Suppressor macrophage treated with lipopolysaccharide for 1 hour (primary cell): Measurements from ENCODE around the gene DOCK4.

Experiments
- DNase-seq, 3 donors: peaks; one replicate each; pipeline ENCODE4 v3.0.0-alpha.2; 2020 to 2022

Gene DOCK4

GRCh38 chr7:112190120-112190519, 16.1 kb downstream of the DOCK4 start:
- DNase-seq: no peak

DNA sequence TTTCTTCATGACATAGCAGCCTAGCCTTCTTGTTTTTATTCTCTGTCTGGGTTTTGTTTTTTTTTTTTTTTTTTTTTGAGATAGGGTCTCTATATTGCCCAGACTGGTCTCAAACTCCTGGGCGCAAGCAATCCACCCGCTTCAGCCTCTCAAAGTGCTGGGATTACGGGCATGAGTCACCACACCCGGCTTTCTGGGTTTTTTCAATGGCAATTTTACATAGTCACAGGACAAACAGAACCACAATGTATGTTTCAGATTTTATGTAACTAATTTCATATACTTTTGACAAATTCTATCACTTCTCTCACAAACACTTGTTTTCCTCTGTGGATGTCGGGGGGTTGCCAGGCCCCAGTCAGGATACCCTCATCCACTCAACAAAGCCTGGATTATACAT, 16.5 kb downstream of the DOCK4 start:
- peak; percentile 44 to 55 (median 55) for DNase-seq

DNA sequence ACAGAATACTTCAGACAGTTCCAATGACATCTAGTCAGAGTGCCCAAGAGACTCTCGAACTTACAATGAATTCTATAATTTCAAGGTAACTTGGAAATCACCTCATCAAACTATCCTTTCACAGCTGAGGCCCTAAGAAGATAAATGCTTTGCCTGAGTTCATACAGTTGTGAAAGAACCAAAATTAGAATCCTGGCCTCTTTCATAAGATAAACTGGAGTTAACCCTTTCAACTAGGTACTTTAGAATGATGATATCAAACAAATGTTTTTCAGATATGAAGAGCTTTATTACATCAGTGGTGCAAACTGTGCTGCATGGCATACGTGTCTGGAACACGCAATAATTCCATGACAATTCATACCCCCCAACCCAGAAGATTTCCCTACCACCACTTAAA, 17.9 kb downstream of the DOCK4 start:
- no peak for DNase-seq

DNA sequence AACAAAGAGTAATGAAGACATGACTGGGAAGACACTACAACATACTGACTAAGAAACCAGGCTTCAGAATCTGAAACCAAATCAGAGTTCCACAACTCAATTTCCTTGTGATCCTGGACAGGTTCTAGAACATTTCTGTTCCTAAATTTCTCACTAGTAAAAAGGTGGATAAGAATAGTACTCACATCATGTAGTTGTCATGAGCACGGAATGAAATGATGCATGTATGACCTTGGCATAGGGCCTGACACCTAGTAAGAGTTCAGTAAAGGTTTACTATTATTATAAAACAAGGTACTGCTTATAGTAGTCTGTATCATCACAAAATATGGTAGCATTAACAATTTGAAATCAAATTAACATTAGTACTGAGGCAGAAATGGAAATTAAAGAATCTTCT, 19.9 kb downstream of the DOCK4 start:
- no peak for DNase-seq

- peak in 1 of 3 donors; percentile 51 for DNase-seq
Observed at GRCh38 chr7:112185005-112185834, 21.0 kb downstream of the DOCK4 start.

- DNase-seq: peak in 1 of 3 donors; percentile 37
Observed at GRCh38 chr7:112184455-112184854, 21.7 kb downstream of the DOCK4 start.

DNA sequence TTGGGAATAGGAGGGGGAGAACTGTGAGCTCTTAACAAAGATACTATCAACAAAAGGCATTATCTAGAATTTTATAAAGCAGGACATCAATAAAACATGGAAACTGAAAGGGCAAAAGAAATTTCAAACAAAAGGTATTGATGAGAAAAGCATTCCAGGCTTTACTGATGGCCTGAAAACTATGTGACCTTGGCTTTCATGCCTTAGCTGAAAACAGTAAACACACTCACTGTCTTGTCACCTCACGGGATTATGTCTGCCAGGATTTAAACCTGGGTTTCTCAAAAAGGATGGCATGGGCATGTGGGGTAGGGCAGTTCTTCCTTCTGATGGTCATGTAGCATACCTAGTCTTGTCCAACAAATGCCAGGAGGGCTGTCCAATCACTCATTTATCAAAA, 22.9 kb downstream of the DOCK4 start:
- no peak for DNase-seq

DNA sequence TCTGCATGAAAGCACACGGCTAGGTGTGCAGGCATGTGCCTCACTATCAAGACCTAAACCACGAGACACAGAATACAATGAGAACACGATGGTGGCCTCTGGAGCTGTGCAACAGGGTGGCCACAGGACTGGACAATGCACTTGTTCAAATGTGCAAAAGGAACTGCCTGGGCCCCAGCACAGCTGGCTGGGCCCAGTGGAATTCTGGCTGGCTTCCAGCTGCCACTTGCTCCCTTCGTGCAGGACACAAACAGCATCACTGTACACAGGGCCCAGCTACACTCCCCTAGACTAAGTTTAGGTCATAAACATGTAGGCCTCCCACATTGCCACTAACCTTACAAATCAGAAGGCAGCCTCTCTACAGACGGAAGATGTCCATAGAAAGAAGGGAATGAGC, 23.4 kb downstream of the DOCK4 start:
- no peak for DNase-seq

DNA sequence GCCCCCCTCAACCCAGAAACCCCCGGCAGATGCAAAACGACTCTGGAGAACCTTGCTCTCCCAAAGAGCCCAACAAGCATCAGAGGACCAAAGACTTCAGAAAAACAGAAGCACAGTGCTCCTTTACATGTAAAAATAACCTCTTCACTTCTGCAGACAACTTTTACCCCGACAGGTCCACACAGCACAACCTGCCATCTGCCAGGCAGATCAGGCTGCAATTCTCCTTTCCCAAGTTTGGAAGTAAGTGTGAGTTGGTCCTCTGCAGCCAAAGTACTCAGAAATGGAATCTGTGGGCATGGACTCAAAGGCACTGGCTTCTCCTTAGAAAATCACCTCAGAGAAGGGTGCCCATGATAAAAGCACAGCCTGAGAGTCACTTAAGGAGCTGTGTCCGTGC, 26.0 kb downstream of the DOCK4 start:
- DNase-seq: no peak

GRCh38 chr7:112176693-112177415, 29.3 kb downstream of the DOCK4 start:
- DNase-seq: no peak

GRCh38 chr7:112176241-112176640, 30.0 kb downstream of the DOCK4 start:
- DNase-seq: no peak

DNA sequence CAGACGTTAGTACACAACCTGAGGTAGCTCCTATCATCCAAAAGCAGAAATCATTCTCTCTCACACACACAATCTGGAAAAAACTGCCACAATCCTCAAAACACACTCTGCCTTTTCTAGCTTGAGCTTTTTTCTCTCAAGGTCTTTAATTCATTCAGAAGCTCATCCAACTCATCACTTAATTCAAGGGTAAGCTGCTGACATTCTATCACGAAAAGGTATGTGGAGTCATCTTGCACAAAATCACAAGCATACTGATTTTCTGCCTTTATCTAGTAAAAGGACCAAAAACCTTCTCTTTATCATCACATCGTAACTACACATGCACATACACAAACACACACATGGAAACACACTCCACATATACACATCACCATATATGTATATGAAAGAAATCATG, 32.0 kb downstream of the DOCK4 start:
- no peak for DNase-seq

DNA sequence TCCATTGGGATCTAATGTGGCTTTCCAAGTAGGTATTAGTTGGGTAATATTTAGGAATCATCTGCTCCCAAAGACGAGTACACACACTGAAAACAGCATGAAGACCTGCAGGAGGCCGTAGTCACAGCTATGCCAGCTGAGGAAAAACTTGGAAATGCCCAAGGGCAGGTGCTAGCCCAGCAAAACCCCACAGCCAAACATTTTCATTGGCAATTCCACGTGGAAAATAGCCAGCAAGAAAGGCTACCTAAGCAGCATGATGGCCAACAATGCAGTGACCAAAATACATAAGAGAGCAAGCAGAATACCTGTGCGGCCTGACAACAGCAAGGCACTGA, 32.7 kb downstream of the DOCK4 start:
- DNase-seq: no peak

GRCh38 chr7:112172870-112173567, 33.2 kb downstream of the DOCK4 start:
- no peak for DNase-seq

GRCh38 chr7:112171673-112172072, 34.5 kb downstream of the DOCK4 start:
- DNase-seq: no peak

DNA sequence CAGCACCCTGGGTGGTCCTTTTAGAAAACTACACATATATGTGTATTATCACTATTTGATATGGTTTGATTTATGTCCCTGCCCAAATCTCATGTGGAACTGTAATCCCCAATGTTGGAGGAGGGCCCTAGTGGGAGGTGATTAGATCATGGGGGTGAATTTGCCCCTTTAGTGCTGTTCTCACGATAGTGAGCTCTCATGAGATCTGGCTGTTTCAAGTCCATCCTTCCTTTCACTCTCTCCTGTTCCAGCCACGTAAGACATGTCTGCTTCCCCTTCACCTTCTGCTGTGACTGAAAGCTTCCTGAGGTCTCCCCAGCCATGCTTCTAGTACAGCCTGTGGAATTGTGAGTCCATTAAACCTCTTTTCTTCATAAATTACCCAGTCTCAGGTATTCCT, 37.3 kb downstream of the DOCK4 start:
- no peak for DNase-seq

DNA sequence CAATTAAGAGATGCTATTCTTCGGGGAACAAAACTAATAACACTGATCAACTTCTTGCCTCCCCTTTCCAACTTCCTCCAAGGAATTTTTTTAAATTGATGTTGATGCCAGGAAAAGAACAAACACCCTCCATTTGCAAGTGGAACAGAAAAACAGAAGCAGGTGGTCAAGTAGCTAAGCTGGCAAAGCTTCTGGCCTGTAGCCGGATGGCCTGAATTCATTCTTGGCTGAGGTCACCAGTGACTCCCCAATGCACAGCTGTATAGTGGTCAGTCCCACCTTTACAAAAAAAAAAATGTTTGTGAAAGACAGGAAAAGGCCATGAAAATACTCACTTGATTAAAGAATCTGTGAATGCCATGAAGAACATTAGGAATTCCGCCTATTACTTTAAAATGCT, 39.1 kb downstream of the DOCK4 start:
- no peak for DNase-seq

GRCh38 chr7:112162784-112163506, 43.3 kb downstream of the DOCK4 start:
- DNase-seq: no peak

- DNase-seq: peak in 2 of 3 donors; percentile 29 to 37
Observed at GRCh38 chr7:112162142-112162766, 43.9 kb downstream of the DOCK4 start.

GRCh38 chr7:112161253-112162141, 44.7 kb downstream of the DOCK4 start:
- no peak for DNase-seq

DNA sequence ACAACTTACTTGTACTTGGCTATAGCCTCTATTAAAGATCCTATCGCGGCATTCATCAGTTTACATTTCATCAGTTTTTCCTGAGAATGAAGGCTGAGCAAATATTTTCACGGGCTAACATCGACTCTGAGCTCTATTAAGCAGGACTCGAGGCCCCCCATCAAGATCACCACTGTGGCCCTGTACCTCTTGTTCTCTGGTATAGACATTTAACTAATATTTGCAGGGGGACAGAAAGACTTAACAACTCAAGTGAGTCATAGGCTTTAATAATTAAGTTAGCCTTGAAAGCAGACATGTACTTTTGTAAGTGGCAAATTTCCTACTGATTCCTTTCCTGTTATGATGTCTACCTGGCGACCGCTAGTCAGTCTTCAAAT, 45.4 kb downstream of the DOCK4 start:
- no peak for DNase-seq
